GM10266 (cell line): ENCODE data around the gene GAN.

ENCODE experiments used
- DNase-seq: peaks from one replicate; pipeline ENCODE4 v3.0.0; 2012; ENCODE audit errors: extremely low spot score
- TF ChIP-seq, protein P1 (sequence below): IDR thresholded peaks from 2 replicates; pipeline ENCODE4 v1.5.1; 2012; ENCODE audit warnings: mild to moderate bottlenecking, low read depth; ENCODE audit not compliant: control insufficient read depth, insufficient read depth; ENCODE audit errors: missing control alignments

The GAN gene

DNA sequence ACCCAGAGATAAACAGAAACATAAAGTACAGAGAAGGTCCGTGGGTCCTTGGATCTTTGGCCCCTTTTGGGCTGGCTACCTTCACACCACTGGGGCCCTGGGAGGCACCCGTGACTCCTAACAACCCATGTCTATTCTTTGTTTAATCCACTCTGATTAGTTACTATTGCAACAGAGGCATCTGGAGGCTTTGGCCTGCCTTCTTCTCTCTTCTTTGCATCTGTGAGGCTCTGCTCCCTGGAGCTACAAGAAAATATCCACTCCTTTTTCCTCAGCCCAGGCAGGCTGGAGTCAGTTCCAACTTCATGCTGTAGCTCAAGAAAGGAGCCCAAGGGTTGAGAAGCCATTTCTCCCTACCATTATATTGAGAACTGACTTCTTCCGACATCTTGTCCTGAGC lies 120.3 kb downstream of the GAN start:
- no peak for DNase-seq
- TF ChIP-seq, protein P1, sequence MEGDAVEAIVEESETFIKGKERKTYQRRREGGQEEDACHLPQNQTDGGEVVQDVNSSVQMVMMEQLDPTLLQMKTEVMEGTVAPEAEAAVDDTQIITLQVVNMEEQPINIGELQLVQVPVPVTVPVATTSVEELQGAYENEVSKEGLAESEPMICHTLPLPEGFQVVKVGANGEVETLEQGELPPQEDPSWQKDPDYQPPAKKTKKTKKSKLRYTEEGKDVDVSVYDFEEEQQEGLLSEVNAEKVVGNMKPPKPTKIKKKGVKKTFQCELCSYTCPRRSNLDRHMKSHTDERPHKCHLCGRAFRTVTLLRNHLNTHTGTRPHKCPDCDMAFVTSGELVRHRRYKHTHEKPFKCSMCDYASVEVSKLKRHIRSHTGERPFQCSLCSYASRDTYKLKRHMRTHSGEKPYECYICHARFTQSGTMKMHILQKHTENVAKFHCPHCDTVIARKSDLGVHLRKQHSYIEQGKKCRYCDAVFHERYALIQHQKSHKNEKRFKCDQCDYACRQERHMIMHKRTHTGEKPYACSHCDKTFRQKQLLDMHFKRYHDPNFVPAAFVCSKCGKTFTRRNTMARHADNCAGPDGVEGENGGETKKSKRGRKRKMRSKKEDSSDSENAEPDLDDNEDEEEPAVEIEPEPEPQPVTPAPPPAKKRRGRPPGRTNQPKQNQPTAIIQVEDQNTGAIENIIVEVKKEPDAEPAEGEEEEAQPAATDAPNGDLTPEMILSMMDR, result no peak

DNA sequence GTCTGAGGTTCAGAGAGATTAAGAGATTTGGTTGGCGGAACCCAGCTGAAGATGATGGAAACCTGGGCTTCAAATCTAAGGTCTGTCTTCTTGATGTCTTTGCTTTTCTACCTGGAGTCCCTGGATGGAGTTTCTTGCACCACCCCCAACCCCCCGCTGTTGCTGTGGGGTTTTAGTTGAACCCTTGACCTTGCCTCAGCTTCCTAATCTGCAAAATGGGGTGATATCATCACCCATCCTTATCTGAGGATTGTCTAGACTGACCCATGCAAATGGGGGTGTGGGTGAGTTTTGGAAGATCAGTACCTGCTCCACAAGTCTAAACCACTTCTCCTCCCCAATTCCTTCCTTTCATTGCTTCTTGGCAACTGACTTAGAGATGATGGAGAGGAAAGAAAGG lies 120.8 kb downstream of the GAN start:
- TF ChIP-seq, protein P1, result no peak
- DNase-seq, result no peak

DNA sequence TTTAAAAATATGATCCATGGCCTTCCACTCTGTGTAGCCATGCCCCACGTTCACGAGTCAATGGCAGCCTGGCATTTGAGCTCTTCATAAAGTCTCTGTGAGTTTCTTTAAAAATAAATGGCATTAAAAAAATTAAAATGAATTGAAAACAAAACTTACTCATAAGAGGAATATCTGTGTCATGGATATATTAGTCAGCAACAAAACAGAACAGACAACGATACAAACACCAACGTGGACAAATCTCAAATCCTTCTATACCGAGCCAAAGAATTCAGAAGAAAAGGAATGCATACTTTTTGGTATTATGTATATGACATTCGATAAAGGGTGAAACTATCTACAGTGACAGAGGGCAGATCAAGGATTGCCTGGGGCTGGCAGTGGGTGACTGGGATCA lies 121.6 kb downstream of the GAN start:
- TF ChIP-seq, protein P1, result no peak

DNA sequence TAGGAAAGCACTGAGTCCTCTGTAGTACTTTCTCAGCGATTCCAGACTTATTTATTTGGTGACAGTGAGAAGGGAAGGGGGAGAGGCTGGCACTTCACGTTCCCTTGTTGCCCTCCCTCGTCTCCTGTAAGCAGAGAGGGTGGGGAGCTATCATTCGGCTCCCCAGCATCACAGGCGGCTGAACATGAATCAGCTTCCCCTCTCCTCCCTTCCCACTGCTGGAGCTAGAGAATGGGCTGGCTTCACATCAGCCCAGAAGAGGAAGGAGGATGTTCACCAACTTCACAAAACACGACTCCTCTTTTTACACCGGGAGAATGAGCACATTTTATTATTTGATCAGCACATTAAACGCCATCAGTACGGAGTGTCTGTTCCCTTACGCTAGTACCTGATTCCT lies 123.1 kb downstream of the GAN start:
- DNase-seq, result no peak
- TF ChIP-seq, protein P1, result no peak

More for the DNA sequence above, 121.6 kb downstream of the GAN start:
- no peak for DNase-seq
